Tibial nerve (tissue), 4 donors: Measurements from ENCODE around the gene EPHX1.

Source experiments
- EP300 ChIP-seq, 2 donors: sonication (generic); formaldehyde crosslinking; IDR thresholded peaks; one replicate each; pipeline ENCODE4 v1.6.1; 2017; ENCODE audit warnings: antibody characterized with exemption in 2 of 2, mild to moderate bottlenecking in 1 of 2
- TF ChIP-seq, protein P1 (sequence below), 5 experiments: fragments of 200-600 bp in 3 of 5; fragments of 450-650 bp in 2 of 5; sonication (generic) in 3 of 5; IDR thresholded peaks; one replicate each; pipeline ENCODE4 v1.5.1; 2016 to 2019; ENCODE audit warnings: antibody characterized with exemption in 5 of 5, mild to moderate bottlenecking in 3 of 5, moderate library complexity in 2 of 5

DNA sequence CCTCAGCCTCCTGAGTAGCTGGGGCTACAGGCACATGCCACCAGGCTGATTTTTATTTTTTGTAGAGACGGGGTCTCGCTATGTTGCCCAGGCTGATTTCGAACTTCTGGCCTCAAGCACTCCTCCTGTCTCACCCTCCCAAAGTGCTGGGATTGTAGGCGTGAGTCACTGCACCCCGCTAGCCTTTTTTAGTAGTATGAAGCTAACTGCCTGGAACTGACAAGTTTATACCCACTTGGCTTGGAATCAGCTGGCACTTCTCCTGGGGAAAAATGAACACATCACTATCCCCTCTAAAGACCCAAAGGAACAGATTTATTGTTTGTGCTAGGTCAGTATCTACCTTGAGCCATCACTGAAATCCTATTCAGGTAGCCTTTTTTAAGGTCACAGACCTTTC is 53.2 kb downstream of the EPHX1 start:
- TF ChIP-seq, protein P1, sequence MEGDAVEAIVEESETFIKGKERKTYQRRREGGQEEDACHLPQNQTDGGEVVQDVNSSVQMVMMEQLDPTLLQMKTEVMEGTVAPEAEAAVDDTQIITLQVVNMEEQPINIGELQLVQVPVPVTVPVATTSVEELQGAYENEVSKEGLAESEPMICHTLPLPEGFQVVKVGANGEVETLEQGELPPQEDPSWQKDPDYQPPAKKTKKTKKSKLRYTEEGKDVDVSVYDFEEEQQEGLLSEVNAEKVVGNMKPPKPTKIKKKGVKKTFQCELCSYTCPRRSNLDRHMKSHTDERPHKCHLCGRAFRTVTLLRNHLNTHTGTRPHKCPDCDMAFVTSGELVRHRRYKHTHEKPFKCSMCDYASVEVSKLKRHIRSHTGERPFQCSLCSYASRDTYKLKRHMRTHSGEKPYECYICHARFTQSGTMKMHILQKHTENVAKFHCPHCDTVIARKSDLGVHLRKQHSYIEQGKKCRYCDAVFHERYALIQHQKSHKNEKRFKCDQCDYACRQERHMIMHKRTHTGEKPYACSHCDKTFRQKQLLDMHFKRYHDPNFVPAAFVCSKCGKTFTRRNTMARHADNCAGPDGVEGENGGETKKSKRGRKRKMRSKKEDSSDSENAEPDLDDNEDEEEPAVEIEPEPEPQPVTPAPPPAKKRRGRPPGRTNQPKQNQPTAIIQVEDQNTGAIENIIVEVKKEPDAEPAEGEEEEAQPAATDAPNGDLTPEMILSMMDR (IDR thresholded peaks at IDR 0.05): no peak
- TF ChIP-seq EP300 (IDR thresholded peaks at IDR 0.05): no peak
